Hematopoietic multipotent progenitor cell treated with erythropoietin and hydrocortisone succinate and interleukin-3 and kit ligand, for 8 days (in vitro differentiated cells): Measurements from ENCODE around the gene KARS1.

Experiments used
- DNase-seq: peaks from one replicate; pipeline ENCODE4 v3.0.0-alpha.2; 2015

The KARS1 gene

GRCh38 chr16:75578725-75579124 is 68.7 kb downstream of the KARS1 start:
- DNase-seq: no peak

GRCh38 chr16:75578212-75578611 is 69.3 kb downstream of the KARS1 start:
- peak; percentile 60 for DNase-seq
